Measurements from ENCODE around the gene TPM4. TPM values are rescaled to one million over a fixed set of nuclear protein-coding genes. Genes with fewer than 3 reads are reported as not detected.

The TPM4 gene
- total and polyA plus RNA-seq, 2 of the 8 experiments (the other 6 are each of a cell fraction or from before 2014, with no cell fraction given) = 160 to 359 TPM

- Histone ChIP-seq H3K27me3 (replicated peaks in 1 of 4; ENCODE audit: control insufficient read depth in 3 of 4, extremely low read depth in 1 of 4, insufficient read depth in 3 of 4, low read length in 3 of 4) (no peaks in the 10 kb centered on the region), H2BK12ac (ENCODE audit: low read depth, low read length) (no peak overlapping the region), H4K5ac (ENCODE audit: insufficient read length, low read depth, low read length) (no peak overlapping the region), H2AK5ac (ENCODE audit: low read depth, low read length) (no peak overlapping the region), H3K56ac (replicated peaks; ENCODE audit: insufficient read length, low read depth, low read length) (no peak overlapping the region), H4K91ac (replicated peaks; ENCODE audit: insufficient read length, low read length) (no peak overlapping the region), H3K23me2 (ENCODE audit: low read depth, low read length) (no peaks in the 10 kb centered on the region; the same call in 1 of the 2 replicates), H2BK20ac (ENCODE audit: low read length) (no peak overlapping the region), H3K4me3 (ENCODE audit: extremely low read depth in 1 of 4, insufficient read depth in 2 of 4, low read depth in 3 of 4, low read length in 4 of 4) (no peak overlapping the region), H2BK120ac (replicated peaks; ENCODE audit: low read depth, low read length) (no peak overlapping the region), H2AFZ (ENCODE audit: low read length) (no peak overlapping the region), H3K4me2 (ENCODE audit: insufficient read depth in 1 of 2, low read depth in 2 of 2, low read length in 2 of 2) (no peak overlapping the region), H3K79me1 (ENCODE audit: low read depth, low read length) (no peaks in the 10 kb centered on the region), H3K9ac (replicated peaks in 1 of 4; ENCODE audit: extremely low read depth in 1 of 4, low read depth in 3 of 4, low read length in 3 of 4) (no peak overlapping the region), H2BK5ac (ENCODE audit: low read depth, low read length) (no peak overlapping the region), H3K36me3 (ENCODE audit: control insufficient read depth in 2 of 4, insufficient read depth in 4 of 4, low read length in 3 of 4) (no peaks in the 10 kb centered on the region), H3K79me2 (ENCODE audit: control insufficient read depth in 1 of 2, insufficient read depth in 2 of 2, low read length in 2 of 2) (no peaks in the 10 kb centered on the region), H3K4ac (replicated peaks; ENCODE audit: insufficient read length, low read depth, low read length) (no peak overlapping the region), H3K27ac (ENCODE audit: low read depth, low read length) (no peak overlapping the region), H3K14ac (ENCODE audit: insufficient read length) (no peak overlapping the region), H2BK15ac (ENCODE audit: low read length) (no peak overlapping the region), H4K20me1 (replicated peaks in 1 of 2; ENCODE audit: control insufficient read depth in 1 of 2, insufficient read depth in 2 of 2, low read length in 2 of 2) (no peaks in the 10 kb centered on the region), H4K8ac (ENCODE audit: extremely low read depth, insufficient read depth, low read length) (no peak overlapping the region; the same call in 1 of the 2 replicates), H3K18ac (ENCODE audit: extremely low read depth, low read length) (no peak overlapping the region), H3K23ac (ENCODE audit: insufficient read length) (no peak overlapping the region), H3K9me3 (ENCODE audit: insufficient read depth in 2 of 2, low read depth in 1 of 2, low read length in 1 of 2) (peaks cover 63 to 75% of the 10 kb centered on the region in 2 experiments), H3K4me1 (replicated peaks in 1 of 4; ENCODE audit: control insufficient read depth in 3 of 4, insufficient read depth in 4 of 4, low read length in 3 of 4) (no peaks in the 10 kb centered on the region)
- DNase-seq (ENCODE audit: low read depth in 1 of 2, low spot score in 2 of 2) (no peak), FAIRE-seq (no peak)
- POLR2A ChIA-PET (ENCODE audit: partially characterized antibody) = no interaction called here
- 77% methylated on average over 10 of the region's 10 CpGs; no CpG with 5 or more reads in 1 of the 2 experiments for WGBS, 2 experiments (ENCODE audit: extremely low coverage in 1 of 2, insufficient coverage in 1 of 2, insufficient read length in 1 of 2, insufficient replicate concordance in 2 of 2, low coverage in 1 of 2, low lambda C conversion rate in 2 of 2, missing lambda C conversion rate in 1 of 2)
- CTCF ChIA-PET (ENCODE audit: partially characterized antibody) = interaction anchor here (1.7 kb wide), 1 partner anchor 29 kb away, joined by 5 read pairs; no protein-coding TSS in a partner anchor
- TF ChIP-seq PHF8 (conservative IDR thresholded peaks at IDR 0.05; ENCODE audit: low read depth, low read length) (no peak), KDM4A (IDR thresholded peaks at IDR 0.05; ENCODE audit: low read depth, low read length, severe bottlenecking) (no peak), BRCA1 (IDR thresholded peaks at IDR 0.05; ENCODE audit: low read depth, low read length) (no peak), SP4 (IDR thresholded peaks at IDR 0.05; ENCODE audit: low read length) (no peak), TBP (IDR thresholded peaks at IDR 0.05; ENCODE audit: low read depth, low read length) (no peak), ZNF274 (IDR thresholded peaks at IDR 0.05; ENCODE audit: borderline replicate concordance, extremely low read depth, low read length) (no peak), RFX5 (IDR thresholded peaks at IDR 0.05; ENCODE audit: borderline replicate concordance, low read depth, low read length) (no peak), SIN3A (conservative IDR thresholded peaks at IDR 0.05 in 1 of 2, IDR thresholded peaks at IDR 0.05 in 1 of 2; ENCODE audit: low read depth in 1 of 2, low read length in 2 of 2) (no peak), RAD21 (IDR thresholded peaks at IDR 0.05 in 1 of 2, conservative IDR thresholded peaks at IDR 0.05 in 1 of 2; ENCODE audit: low read depth in 2 of 2, low read length in 2 of 2) (no peak), SP1 (IDR thresholded peaks at IDR 0.05; ENCODE audit: low read depth, low read length) (no peak), RXRA (IDR thresholded peaks at IDR 0.05; ENCODE audit: insufficient read depth, low read depth, low read length) (no peak), GABPA (IDR thresholded peaks at IDR 0.05; ENCODE audit: borderline replicate concordance, insufficient read depth, low read length) (no peak), RBBP5 (IDR thresholded peaks at IDR 0.05; ENCODE audit: borderline replicate concordance, low read depth, low read length) (no peak)
These were observed 39.8 kb upstream of the TPM4 start for GRCh38 chr19:16036397-16036925.
